ENCODE results near the gene CTNND2.

DNA sequence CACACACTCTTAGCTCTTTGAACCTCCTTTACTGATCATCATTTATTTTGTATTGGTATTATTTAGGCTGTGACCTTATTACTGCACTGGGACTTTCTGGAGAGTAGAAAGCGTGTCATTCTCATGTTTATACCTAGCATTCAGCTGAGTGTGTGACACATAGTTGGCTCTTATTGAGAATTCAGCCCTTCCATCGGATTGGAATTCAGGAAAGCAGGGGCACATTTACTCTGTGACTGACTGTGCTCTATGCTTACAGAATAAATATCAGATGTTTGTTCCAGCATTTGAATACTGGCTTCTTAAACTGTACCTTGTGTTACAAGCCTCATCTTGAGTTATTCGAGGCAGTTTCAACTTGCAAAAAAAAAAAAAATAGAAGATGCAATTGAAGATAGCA is 782.4 kb downstream of the CTNND2 start:
- TF ChIP-seq POLR2A (IDR thresholded peaks at IDR 0.05): no peak
- TF ChIP-seq, protein P1, sequence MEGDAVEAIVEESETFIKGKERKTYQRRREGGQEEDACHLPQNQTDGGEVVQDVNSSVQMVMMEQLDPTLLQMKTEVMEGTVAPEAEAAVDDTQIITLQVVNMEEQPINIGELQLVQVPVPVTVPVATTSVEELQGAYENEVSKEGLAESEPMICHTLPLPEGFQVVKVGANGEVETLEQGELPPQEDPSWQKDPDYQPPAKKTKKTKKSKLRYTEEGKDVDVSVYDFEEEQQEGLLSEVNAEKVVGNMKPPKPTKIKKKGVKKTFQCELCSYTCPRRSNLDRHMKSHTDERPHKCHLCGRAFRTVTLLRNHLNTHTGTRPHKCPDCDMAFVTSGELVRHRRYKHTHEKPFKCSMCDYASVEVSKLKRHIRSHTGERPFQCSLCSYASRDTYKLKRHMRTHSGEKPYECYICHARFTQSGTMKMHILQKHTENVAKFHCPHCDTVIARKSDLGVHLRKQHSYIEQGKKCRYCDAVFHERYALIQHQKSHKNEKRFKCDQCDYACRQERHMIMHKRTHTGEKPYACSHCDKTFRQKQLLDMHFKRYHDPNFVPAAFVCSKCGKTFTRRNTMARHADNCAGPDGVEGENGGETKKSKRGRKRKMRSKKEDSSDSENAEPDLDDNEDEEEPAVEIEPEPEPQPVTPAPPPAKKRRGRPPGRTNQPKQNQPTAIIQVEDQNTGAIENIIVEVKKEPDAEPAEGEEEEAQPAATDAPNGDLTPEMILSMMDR (IDR thresholded peaks at IDR 0.05): no peak
